Measurements from ENCODE around the gene GALNT2. TPM values are rescaled to one million over a fixed set of nuclear protein-coding genes. Genes with fewer than 3 reads are reported as not detected.
A peak's percentile ranks its signal among the peaks of the same experiment; 100 is the strongest.

GALNT2 gene
- total and polyA plus RNA-seq, 2 experiments from 2014 or later, result 96.7 to 143 TPM

DNA sequence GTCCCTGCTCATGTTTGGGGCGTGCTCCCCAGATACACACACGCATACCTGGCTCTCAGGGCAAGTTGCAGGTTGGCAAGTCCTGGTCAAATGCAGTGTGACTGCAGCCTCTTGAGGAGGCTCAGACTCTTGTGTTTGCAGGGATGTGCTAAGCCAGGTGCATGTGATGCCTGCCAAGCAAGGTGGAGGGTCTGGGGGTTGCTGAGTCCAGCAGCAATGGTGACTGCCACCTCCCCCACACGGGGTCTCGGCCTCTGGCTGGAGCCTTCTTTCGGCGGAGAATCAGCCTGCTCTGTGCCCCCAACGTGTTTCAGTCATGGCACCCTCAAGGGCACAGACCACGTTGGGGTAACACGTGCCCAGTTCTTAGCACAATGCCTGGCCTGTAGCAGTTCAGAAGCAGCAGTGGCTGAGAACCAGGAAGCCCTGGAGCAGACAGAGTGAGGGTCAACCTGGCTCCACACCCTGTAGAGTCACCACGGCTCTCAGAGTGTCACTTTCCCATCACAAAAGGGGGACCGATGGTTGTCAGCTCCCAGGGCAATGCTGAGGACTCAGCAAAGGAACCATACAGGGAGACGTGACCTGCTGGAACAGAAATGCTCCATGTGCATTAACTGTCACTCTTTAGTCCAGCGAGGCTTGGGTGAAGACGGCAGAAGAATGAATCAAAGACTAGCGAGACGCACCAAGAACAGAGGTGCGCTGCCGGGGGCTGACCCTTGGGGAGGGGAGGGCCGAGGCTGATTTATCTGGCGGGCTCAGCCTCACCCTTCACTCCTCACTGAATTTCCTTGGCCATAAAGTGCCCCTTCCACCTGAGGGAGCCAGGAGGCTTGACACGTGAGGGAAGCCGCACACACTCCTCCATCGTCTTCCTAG, 250.1 kb downstream of the GALNT2 start:
- Histone ChIP-seq H3K4me2 (no peak overlapping the region), H4K20me1 (ENCODE audit: insufficient read depth, poor library complexity, severe bottlenecking) (no peaks in the 10 kb centered on the region), H3K36me3 (replicated peaks; ENCODE audit: insufficient read depth, low read depth) (no peaks in the 10 kb centered on the region), H3K4me3 (no peak overlapping the region), H3K9me3 (ENCODE audit: low read depth) (no peaks in the 10 kb centered on the region), H3K27me3 (no peaks in the 10 kb centered on the region), H3K27ac (no peak overlapping the region), H3K79me2 (no peaks in the 10 kb centered on the region), H2AFZ (no peak overlapping the region), H3K9me2 (replicated peaks; ENCODE audit: insufficient read depth) (no peaks in the 10 kb centered on the region), H3K4me1 (ENCODE audit: insufficient read depth) (no peaks in the 10 kb centered on the region)
- 85% methylated on average over 23 of the region's 23 CpGs for WGBS (ENCODE audit: low lambda C conversion rate, missing lambda C conversion rate)
- no peak for DNase-seq (ENCODE audit: low spot score)
- TF ChIP-seq, protein P1, sequence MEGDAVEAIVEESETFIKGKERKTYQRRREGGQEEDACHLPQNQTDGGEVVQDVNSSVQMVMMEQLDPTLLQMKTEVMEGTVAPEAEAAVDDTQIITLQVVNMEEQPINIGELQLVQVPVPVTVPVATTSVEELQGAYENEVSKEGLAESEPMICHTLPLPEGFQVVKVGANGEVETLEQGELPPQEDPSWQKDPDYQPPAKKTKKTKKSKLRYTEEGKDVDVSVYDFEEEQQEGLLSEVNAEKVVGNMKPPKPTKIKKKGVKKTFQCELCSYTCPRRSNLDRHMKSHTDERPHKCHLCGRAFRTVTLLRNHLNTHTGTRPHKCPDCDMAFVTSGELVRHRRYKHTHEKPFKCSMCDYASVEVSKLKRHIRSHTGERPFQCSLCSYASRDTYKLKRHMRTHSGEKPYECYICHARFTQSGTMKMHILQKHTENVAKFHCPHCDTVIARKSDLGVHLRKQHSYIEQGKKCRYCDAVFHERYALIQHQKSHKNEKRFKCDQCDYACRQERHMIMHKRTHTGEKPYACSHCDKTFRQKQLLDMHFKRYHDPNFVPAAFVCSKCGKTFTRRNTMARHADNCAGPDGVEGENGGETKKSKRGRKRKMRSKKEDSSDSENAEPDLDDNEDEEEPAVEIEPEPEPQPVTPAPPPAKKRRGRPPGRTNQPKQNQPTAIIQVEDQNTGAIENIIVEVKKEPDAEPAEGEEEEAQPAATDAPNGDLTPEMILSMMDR (IDR thresholded peaks at IDR 0.05; ENCODE audit: poor library complexity), result no peak
- no peak for TF ChIP-seq EZH2phosphoT487 (IDR thresholded peaks at IDR 0.05; ENCODE audit: low read depth, severe bottlenecking, unreplicated experiment)
- TF ChIP-seq EZH2 (IDR thresholded peaks at IDR 0.05; ENCODE audit: borderline replicate concordance), result no peak

DNA sequence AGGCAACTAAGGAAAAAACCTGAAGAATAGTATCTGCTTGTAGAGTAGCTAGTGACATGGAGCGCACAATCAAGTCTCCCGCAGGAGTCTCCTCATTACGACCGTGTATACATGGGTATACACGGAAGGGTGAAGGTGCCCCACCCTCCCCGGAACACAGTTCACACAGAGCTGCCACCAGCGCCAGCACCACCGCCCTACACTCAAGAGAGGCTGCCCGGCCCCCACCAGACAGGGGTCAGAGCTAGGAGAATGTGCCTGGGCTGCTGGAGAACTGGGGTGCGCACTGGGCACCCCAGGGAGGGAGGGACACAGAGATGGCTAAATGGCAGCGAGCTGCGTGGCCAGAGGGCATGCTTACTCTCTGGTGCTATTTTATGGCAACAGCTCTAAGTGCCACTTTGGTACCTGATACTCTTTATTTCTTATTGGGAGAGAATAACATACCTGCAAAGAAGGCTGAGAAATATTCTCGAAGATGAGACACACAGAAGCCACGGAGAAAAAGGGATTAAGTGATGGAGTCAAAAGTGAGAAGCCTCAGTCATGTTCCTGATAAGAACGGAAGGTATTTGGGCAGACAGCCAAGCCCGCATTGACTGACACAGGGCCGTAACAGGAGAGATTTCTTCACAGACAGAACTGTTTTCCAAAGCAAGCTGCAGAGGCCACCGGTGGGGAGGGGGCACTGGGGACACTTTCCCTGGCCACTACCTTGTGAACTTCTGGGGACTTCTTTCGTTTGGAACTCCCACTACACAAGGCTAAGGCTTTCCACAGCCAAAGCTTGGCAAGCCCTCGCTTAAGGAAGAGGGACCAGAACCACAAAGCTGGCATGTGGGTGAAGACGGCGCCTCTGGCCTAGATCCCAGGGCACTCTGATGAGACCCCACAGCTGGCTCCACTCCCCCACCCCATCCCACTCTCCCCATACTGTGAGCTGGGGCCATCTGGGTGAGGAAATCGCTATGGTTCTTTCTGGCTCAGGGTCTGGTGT, 251.1 kb downstream of the GALNT2 start:
- TF ChIP-seq, protein P1 (IDR thresholded peaks at IDR 0.05; ENCODE audit: poor library complexity), result no peak
- no peak for TF ChIP-seq EZH2phosphoT487 (IDR thresholded peaks at IDR 0.05; ENCODE audit: low read depth, severe bottlenecking, unreplicated experiment)
- no peak for TF ChIP-seq EZH2 (IDR thresholded peaks at IDR 0.05; ENCODE audit: borderline replicate concordance)
- Histone ChIP-seq H3K27me3 (no peaks in the 10 kb centered on the region), H2AFZ (no peak overlapping the region), H4K20me1 (ENCODE audit: insufficient read depth, poor library complexity, severe bottlenecking) (no peaks in the 10 kb centered on the region), H3K4me3 (no peak overlapping the region), H3K4me2 (no peak overlapping the region), H3K9me3 (ENCODE audit: low read depth) (no peaks in the 10 kb centered on the region), H3K79me2 (no peaks in the 10 kb centered on the region), H3K36me3 (replicated peaks; ENCODE audit: insufficient read depth, low read depth) (no peaks in the 10 kb centered on the region), H3K27ac (no peak overlapping the region), H3K4me1 (ENCODE audit: insufficient read depth) (no peaks in the 10 kb centered on the region), H3K9me2 (replicated peaks; ENCODE audit: insufficient read depth) (no peaks in the 10 kb centered on the region)
- DNase-seq (ENCODE audit: low spot score), result peak; percentile 37
- WGBS (ENCODE audit: low lambda C conversion rate, missing lambda C conversion rate), result 77% methylated on average over 23 of the region's 23 CpGs

DNA sequence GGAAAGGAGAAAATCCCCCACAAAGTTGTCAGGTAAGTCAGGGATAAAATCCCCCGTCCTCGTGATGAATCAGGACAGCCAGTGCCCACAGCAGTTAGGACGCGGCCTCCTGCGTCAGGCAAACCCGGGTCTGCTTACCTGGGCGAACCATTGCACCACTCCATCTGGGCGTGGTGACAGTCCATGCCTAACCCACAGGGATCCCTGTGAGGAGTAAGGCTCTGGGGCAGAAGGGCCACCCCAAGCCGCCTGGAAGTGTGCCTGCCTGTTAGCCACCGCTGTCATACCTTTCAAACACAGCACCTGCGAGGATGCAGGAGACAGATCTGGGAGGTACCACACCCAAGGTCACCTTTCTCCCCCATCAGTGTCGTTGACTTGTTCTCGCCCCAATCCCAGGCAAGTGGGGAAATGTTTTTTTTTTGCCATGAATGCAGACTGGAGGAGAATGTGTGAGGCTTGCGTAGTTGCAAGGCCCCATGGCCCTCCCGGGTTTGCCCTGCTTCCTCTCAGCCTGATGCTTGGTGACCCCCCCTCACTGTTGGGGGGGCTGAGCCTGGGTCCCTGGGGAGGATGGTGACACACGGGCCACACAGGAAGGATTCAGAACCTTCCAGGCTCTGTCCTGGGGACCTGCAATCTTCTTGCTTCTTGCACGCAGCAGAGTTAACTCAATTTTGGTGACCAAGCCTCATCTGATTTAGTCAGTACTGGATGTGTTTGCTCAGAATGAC, 252.1 kb downstream of the GALNT2 start:
- Histone ChIP-seq H3K27me3 (no peaks in the 10 kb centered on the region), H3K27ac (no peak overlapping the region), H3K4me1 (ENCODE audit: insufficient read depth) (no peaks in the 10 kb centered on the region), H3K79me2 (no peaks in the 10 kb centered on the region), H4K20me1 (ENCODE audit: insufficient read depth, poor library complexity, severe bottlenecking) (no peaks in the 10 kb centered on the region), H3K4me3 (no peak overlapping the region), H2AFZ (no peak overlapping the region), H3K9me3 (ENCODE audit: low read depth) (no peaks in the 10 kb centered on the region), H3K9me2 (replicated peaks; ENCODE audit: insufficient read depth) (no peaks in the 10 kb centered on the region), H3K36me3 (replicated peaks; ENCODE audit: insufficient read depth, low read depth) (no peaks in the 10 kb centered on the region), H3K4me2 (no peak overlapping the region)
- TF ChIP-seq EZH2phosphoT487 (IDR thresholded peaks at IDR 0.05; ENCODE audit: low read depth, severe bottlenecking, unreplicated experiment), result no peak
- no peak for TF ChIP-seq EZH2 (IDR thresholded peaks at IDR 0.05; ENCODE audit: borderline replicate concordance)
- TF ChIP-seq, protein P1 (IDR thresholded peaks at IDR 0.05; ENCODE audit: poor library complexity), result no peak
- DNase-seq (ENCODE audit: low spot score), result no peak
- 94% methylated on average over 17 of the region's 17 CpGs for WGBS (ENCODE audit: low lambda C conversion rate, missing lambda C conversion rate)
